HG03558 (cell line): Measurements from ENCODE around the gene SLC8B1.

Experiments used
- ATAC-seq: cut with Tn5 transposase; IDR thresholded peaks from one replicate; pipeline ENCODE4 v1.9.1; 2021; ENCODE audit warnings: moderate number of reproducible peaks; ENCODE audit not compliant: unreplicated experiment; ENCODE audit errors: extremely low read depth

SLC8B1 gene

GRCh38 chr12:113334786-113335539, at the start of gene SLC8B1:
SLC8B1 (minus strand) TSS chr12:113335109; CDS start chr12:113332878, 2,231 bp downstream.
- ATAC-seq, result no peak

- no peak for ATAC-seq
These were observed 47.3 kb upstream of the SLC8B1 start for GRCh38 chr12:113382206-113382605.

DNA sequence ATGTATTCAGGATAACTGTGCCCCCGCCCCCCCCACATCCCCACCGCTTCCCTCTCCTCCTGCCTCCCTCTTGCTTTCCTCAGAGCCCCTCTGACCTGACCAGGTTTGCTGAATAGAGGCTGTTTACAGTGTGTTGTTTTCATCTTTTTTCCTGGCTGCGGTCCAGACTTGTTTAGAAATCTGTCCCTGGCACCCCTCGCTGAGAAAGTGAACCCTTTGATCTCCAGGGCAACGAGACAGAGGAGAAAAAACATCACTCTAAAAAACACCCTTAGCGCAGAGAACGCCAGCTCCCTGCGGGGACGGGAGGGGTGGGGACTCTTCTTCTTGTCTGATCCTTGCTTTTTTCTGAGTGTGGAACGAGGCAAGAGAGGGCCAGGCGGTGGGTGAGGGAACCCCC, 46.3 kb upstream of the SLC8B1 start:
- no peak for ATAC-seq

GRCh38 chr12:113378291-113378690, 43.4 kb upstream of the SLC8B1 start:
- no peak for ATAC-seq

- ATAC-seq, result no peak
These were observed 40.0 kb upstream of the SLC8B1 start for GRCh38 chr12:113374823-113375428.

DNA sequence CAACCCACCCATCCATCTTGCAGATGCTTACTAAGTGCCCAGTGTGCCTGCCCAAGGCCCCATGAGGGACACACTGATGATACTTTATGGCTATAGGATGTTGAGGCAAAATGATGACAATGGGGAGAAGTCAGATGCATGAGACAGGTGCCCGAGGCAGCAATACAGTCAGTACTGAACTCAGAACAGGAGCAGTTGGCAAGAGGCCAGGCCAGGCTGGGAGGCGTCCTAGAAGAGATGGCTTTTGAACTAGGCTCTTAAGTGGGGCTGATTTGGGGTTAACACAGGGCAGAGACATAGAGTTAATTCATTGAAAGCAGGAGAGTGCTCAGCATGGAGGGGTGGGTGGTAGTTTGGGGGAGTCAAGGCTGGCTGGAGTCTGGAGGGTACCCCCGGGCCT, 39.1 kb upstream of the SLC8B1 start:
- no peak for ATAC-seq

- no peak for ATAC-seq
These were observed 38.5 kb upstream of the SLC8B1 start for GRCh38 chr12:113373440-113373839.

DNA sequence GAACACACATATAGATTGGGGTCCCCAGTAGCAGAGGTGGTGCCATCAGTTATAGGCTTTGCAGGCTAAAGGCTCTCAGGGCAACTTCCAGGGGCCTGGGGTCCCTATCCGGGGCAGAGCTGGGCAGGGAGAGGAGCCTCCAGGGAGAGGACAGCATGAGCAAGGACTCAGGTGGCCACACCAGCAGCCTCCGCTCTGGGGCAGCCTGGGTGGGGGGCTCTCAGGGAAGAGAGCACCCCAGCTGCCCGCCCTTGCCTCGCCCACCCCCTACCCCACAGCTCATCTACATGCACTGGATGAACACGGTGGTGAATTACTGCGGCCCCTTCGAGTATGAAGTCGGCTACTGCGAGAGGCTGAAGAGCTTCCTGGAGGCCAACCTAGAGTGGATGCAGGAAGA, 37.5 kb upstream of the SLC8B1 start:
- ATAC-seq, result no peak

DNA sequence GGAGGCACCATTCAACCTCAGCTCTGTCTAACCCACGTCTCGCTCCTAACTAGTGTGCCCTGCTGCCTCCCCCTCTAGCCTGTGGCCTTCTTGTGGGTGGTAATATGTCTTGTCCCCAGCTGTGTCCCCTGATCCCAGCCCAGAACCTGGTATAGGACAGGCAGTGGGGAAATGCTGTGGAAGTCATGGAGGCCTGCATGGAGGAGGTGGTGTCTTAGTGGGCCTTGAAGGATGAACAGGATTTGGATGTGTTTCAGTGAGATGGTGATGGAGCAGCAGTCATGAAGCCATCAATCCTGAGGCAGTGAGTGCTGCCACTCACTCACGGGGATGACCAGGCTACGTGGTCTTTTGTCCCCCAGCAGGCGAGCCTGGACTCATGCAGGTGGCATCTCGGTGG, 36.9 kb upstream of the SLC8B1 start:
- no peak for ATAC-seq

DNA sequence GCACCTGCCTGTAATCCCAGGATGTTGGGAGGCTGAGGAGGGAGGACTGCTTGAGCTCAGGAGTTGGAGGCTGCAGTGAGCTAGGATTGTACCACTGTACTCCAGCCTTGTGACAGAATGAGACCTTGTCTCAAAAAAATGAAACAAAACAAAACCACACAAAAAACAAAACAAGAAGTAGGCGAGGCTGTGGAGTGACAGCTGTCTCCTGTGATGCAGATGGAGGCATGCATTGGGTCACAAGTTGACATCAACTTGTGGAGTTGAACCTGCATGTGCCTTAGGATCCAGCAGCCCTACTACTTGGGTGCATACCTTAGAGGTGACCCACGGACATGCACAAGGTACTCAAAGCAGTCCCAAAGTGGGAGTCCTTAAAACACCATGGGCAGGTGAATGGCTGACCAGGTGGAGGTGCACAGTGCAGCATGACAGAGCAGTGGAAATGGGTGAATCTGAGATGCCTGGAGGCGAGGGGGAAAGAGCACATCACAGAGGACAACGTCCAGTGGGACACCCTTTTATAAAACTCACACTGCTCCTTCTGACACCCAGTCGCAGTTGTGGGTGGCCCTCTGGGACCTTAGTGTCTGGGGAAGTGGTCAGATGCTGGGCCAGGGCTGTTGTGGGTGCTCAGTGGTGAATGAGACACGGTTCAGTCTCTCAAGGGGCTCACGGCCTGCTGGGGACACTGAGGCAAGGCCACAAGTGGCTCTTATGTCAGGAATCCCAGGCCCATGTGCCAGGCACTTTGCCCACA, 36.2 kb upstream of the SLC8B1 start:
- no peak for ATAC-seq

GRCh38 chr12:113369391-113369985, 34.6 kb upstream of the SLC8B1 start:
- no peak for ATAC-seq

DNA sequence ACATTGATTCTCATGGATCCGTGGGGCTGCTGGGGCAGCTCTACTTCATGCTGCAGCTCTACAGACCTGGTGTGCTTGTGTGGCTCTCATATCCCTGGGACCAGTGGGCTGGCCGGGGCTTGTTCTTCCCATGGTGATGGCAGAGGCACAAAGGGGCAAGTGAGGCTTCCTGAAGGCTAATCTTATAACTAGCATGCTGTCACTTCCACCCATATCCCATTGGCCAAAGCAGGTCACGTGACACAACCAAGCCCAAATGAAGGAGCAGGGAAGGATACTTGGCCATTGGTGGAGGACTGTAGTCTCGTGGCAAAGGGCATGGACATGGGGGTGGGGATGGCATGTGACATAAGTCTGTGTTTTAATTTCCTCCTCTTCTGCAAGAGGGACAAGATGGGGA, 33.4 kb upstream of the SLC8B1 start:
- ATAC-seq, result no peak

DNA sequence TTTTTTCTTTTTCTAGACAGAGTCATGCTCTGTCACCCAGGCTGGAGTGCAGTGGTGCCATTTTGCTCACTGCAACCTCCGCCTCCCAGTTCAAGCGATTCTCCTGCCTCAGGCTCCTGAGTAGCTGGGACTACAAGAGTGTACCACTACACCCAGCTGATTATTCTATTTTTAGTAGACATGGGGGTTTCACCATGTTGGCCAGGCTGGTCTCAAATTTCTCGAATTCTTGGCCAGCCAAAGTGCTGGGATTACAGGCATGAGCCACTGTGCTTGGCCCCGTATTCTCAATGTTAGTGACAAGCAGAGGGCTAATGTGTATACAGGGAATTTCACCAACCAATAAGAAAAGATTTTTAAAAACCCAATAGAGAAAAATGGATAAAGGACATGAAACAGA, 31.9 kb upstream of the SLC8B1 start:
- ATAC-seq, result no peak

DNA sequence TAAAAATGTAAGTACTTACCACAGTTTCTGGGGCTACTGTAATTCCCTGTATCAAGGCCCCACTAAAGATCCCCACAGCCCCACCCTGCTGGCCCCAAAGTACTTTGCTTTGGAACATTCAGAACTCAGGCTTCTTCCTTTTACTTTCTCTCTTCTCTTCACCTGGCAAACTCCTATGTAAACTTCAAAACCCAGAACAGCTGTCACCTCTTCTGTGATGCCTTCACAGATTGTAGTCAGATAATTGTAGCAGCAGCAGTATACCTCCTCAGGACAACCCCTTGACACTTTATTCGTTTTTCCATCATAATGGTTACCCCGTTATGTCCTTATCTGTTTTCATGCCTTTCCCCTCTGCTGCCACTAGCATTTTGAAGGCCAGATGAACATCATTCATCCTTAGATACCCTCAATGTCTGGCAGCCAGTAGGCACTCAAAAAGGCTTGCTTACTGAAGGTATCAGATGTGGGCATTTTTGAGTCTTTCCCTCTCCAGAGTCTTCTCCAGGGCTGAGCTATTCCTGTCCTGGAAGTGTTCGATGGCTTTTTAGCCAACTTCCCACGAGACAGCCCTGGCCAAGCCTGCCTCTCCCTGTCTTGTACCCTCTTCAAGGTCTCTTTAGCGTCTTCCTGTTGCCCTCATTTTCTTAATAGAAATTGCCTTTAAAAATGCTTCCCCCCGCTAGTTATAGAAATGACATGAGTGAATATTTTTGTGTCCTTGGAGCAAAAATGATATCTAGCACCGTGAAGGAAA, 30.9 kb upstream of the SLC8B1 start:
- no peak for ATAC-seq

- ATAC-seq, result no peak
These were observed 29.8 kb upstream of the SLC8B1 start for GRCh38 chr12:113364698-113365097.

DNA sequence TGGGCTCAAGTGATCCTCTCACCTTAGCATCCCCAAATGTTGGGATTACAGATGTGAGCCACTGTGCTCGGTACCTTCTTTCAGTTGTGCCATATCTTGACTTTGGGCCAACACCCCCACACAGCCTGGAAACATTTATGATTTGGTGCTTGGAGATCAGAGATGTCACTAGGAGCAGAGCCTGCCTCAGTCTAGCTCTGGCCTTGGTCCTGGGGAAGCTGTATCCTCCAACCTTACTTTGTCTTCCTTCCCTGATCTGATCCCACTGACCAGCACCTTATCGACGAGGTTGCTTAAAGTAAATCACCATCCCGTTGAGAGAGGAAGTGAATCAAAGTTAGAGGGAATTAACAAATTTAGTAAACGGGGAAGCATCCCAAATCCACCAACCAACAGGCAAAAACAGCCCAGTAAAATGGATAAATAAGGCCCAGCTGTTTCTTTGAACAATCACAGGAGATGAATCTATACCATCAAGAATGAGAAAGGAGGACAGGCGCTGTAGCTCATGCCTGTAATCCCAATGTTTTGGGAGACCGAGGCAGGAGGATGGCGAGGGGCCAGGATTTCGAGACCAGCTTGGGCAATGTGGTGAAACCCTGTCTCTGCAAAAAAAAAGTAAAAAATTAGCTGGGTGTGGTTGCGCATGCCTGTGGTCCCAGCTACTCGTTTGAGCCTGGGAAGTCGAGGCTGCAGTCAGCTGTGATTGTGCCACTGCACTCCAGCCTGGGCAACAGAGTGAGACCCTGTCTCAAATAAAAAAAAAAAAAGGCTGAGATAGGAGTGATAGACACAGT, 26.9 kb upstream of the SLC8B1 start:
- no peak for ATAC-seq

DNA sequence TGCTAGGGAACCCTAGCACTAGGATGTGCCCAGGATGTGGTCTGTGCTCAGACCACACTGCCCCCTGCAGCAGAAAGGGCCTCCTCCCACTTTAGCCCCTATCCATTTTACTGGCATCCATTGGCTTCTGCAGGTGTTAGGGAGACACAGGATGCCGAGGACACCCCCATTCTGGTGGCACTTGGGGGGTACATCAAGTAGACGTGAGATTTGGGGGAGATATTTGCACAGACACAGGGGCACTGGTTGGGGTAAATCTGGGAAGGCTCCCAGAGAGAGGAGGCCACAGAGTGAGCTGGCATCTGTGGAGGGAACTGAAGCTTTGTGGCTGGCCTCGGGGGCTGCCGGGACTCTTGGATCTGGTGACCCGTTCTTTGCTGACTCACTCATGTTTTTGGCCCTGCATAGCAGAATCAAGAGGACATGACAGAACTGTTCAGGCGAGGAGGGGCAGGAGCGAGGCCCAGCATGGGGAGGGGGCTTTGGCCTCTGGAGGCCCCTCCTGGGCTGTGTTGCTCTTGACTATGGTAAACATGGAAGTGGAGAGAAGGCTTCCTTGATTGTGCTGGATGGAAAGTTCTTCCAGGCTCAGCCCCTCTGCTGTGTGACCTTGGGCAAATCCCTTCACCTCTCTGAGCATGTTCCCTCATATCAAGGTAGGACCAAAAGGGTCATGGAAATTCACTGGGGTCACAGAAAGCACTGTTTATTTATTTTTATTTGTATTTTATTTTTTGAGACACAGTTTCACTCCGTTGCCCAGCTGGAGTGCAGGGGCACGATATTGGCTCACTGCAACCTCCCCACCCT, 25.2 kb upstream of the SLC8B1 start:
- no peak for ATAC-seq

GRCh38 chr12:113359133-113359938, 24.4 kb upstream of the SLC8B1 start:
- ATAC-seq, result no peak
